ENCODE data around the gene PLEKHM1. TPM values are rescaled to one million over a fixed set of nuclear protein-coding genes. Genes with fewer than 3 reads are reported as not detected.
"Not testable (repeated sequence)": the region's sequence is repeated elsewhere in the genome, so short reads cannot be mapped to it uniquely, and the experiment has no call there.

Gene PLEKHM1
- polyA plus RNA-seq (2013, experiment 1 of 2), result 16.5 TPM
- polyA plus RNA-seq (2013, experiment 2 of 2), result 17.2 TPM

- not testable (repeated sequence) for H2AK5ac ChIP-seq (ENCODE audit: low read length, severe bottlenecking); H2BK12ac ChIP-seq (ENCODE audit: low read length in 2 of 2); H4K91ac ChIP-seq (ENCODE audit: low read length); H3K27ac ChIP-seq (ENCODE audit: low read length, poor library complexity, severe bottlenecking); H2BK15ac ChIP-seq (ENCODE audit: low read depth, poor library complexity, severe bottlenecking); H3K36me3 ChIP-seq (ENCODE audit: control insufficient read depth in 1 of 2, insufficient read depth in 2 of 2, low read depth in 1 of 2, low read length in 2 of 2); H2AFZ ChIP-seq (ENCODE audit: low read depth, low read length); H3K27me3 ChIP-seq (ENCODE audit: control insufficient read depth in 1 of 2, insufficient read depth in 1 of 2, low read length in 2 of 2); H3K79me1 ChIP-seq (replicated peaks; ENCODE audit: low read length, poor library complexity, severe bottlenecking); H2BK5ac ChIP-seq (ENCODE audit: low read depth, low read length, poor library complexity, severe bottlenecking); H2BK120ac ChIP-seq (ENCODE audit: low read depth, low read length); H3K4me1 ChIP-seq (ENCODE audit: control insufficient read depth, insufficient read depth, low read depth, low read length); H3K9me3 ChIP-seq (ENCODE audit: control insufficient read depth, low read length)
- H4K8ac ChIP-seq (ENCODE audit: low read length), result peak within 1 kb of the TSS; percentile 28
- 3% methylated on average over 35 of the region's 59 CpGs for WGBS
- peak within 1 kb of the TSS in 1 of 2 experiments; percentile 15 for H3K4ac ChIP-seq (ENCODE audit: low read depth in 1 of 2, low read length in 2 of 2)
- peak; percentile 81 for DNase-seq
- H3K9ac ChIP-seq (ENCODE audit: low read length), result peak within 1 kb of the TSS; percentile 84
- H3K14ac ChIP-seq (ENCODE audit: low read length in 2 of 2), result peak within 1 kb of the TSS in 1 of 2 experiments; percentile 32
- peak within 1 kb of the TSS; percentile 33 to 66 for H3K18ac ChIP-seq (ENCODE audit: low read depth in 1 of 2, low read length in 2 of 2)
- peak within 1 kb of the TSS; percentile 88 for H3K4me2 ChIP-seq (ENCODE audit: low read length, poor library complexity, severe bottlenecking)
- peak within 1 kb of the TSS in 1 of 2 experiments; percentile 40 for H3K23ac ChIP-seq (ENCODE audit: low read length in 2 of 2)
- peak within 1 kb of the TSS; percentile 74 to 81 for H3K4me3 ChIP-seq (ENCODE audit: insufficient read depth in 1 of 2, low read depth in 1 of 2, low read length in 2 of 2)
These were observed at the start of gene PLEKHM1 for GRCh38 chr17:45490615-45491433. TSS of gene PLEKHM1 (minus strand) at chr17:45490721. CDS start at chr17:45482484, 8,237 bp downstream.

DNA sequence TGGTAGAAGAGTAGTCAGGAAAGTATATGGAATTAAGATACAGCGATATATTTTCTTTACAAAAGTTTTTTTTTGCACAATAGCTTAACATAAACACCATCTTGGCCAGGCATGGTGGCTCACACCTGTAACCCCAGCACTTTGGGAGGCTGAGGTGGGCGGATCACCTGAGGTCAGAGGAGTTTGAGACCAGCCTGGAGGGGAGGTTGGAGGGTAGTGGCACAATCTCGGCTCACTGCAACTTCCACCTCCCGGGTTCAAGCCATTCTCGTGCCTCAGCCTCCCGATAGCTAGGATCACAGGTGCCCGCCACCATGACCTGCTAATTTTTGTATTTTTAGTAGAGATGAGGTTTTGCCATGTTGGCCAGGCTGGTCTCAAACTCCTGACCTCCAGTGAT is 47.6 kb upstream of the PLEKHM1 start:
- not testable (repeated sequence) for H3K14ac ChIP-seq (ENCODE audit: low read length in 2 of 2); H4K91ac ChIP-seq (ENCODE audit: low read length); H3K18ac ChIP-seq (ENCODE audit: low read depth in 1 of 2, low read length in 2 of 2); H3K4ac ChIP-seq (ENCODE audit: low read depth in 1 of 2, low read length in 2 of 2); H2BK5ac ChIP-seq (ENCODE audit: low read depth, low read length, poor library complexity, severe bottlenecking); H2BK12ac ChIP-seq (ENCODE audit: low read length in 2 of 2); H2AK5ac ChIP-seq (ENCODE audit: low read length, severe bottlenecking); H2AFZ ChIP-seq (ENCODE audit: low read depth, low read length); H2BK15ac ChIP-seq (ENCODE audit: low read depth, poor library complexity, severe bottlenecking); H3K27ac ChIP-seq (ENCODE audit: low read length, poor library complexity, severe bottlenecking); H3K79me1 ChIP-seq (replicated peaks; ENCODE audit: low read length, poor library complexity, severe bottlenecking); H3K4me1 ChIP-seq (ENCODE audit: control insufficient read depth, insufficient read depth, low read depth, low read length); H3K4me3 ChIP-seq (ENCODE audit: insufficient read depth in 1 of 2, low read depth in 1 of 2, low read length in 2 of 2); H3K36me3 ChIP-seq (ENCODE audit: control insufficient read depth in 1 of 2, insufficient read depth in 2 of 2, low read depth in 1 of 2, low read length in 2 of 2); H3K27me3 ChIP-seq (ENCODE audit: control insufficient read depth in 1 of 2, insufficient read depth in 1 of 2, low read length in 2 of 2); H3K4me2 ChIP-seq (ENCODE audit: low read length, poor library complexity, severe bottlenecking); H3K9me3 ChIP-seq (ENCODE audit: control insufficient read depth, low read length); H3K23ac ChIP-seq (ENCODE audit: low read length in 2 of 2); H4K8ac ChIP-seq (ENCODE audit: low read length); H2BK120ac ChIP-seq (ENCODE audit: low read depth, low read length); H3K9ac ChIP-seq (ENCODE audit: low read length); DNase-seq
- WGBS, result no CpG with 5 or more reads among the region's 7 CpGs

DNA sequence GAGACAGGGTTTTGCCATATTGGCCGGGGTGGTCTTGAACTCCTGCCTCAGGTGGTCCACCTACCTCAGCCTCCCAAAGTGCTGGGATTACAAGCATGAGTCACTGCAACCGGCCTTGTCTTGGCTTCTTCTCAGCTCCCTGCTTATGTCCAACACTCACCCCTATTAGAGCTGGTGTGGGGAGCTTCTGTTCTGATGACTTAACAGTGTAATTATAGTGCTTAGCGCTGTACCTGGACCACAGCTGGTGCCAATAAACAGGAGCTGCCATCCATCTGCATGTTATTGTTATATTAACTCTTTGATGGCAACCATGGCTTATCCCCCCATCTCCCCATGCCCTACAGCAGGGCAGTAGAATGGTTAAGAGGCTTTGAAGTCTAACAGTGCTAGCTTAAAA is 15.6 kb upstream of the PLEKHM1 start:
- H3K4me2 ChIP-seq (ENCODE audit: low read length, poor library complexity, severe bottlenecking); H4K8ac ChIP-seq (ENCODE audit: low read length); H2AFZ ChIP-seq (ENCODE audit: low read depth, low read length); H2BK12ac ChIP-seq (ENCODE audit: low read length in 2 of 2); H4K91ac ChIP-seq (ENCODE audit: low read length); H3K36me3 ChIP-seq (ENCODE audit: control insufficient read depth in 1 of 2, insufficient read depth in 2 of 2, low read depth in 1 of 2, low read length in 2 of 2); H3K9ac ChIP-seq (ENCODE audit: low read length); H3K27ac ChIP-seq (ENCODE audit: low read length, poor library complexity, severe bottlenecking); H2BK15ac ChIP-seq (ENCODE audit: low read depth, poor library complexity, severe bottlenecking); H3K79me1 ChIP-seq (replicated peaks; ENCODE audit: low read length, poor library complexity, severe bottlenecking); H3K4me3 ChIP-seq (ENCODE audit: insufficient read depth in 1 of 2, low read depth in 1 of 2, low read length in 2 of 2); H2AK5ac ChIP-seq (ENCODE audit: low read length, severe bottlenecking); H2BK5ac ChIP-seq (ENCODE audit: low read depth, low read length, poor library complexity, severe bottlenecking); H3K23ac ChIP-seq (ENCODE audit: low read length in 2 of 2); H3K18ac ChIP-seq (ENCODE audit: low read depth in 1 of 2, low read length in 2 of 2); H3K14ac ChIP-seq (ENCODE audit: low read length in 2 of 2); H3K9me3 ChIP-seq (ENCODE audit: control insufficient read depth, low read length); H3K4ac ChIP-seq (ENCODE audit: low read depth in 1 of 2, low read length in 2 of 2); H3K27me3 ChIP-seq (ENCODE audit: control insufficient read depth in 1 of 2, insufficient read depth in 1 of 2, low read length in 2 of 2); H3K4me1 ChIP-seq (ENCODE audit: control insufficient read depth, insufficient read depth, low read depth, low read length); H2BK120ac ChIP-seq (ENCODE audit: low read depth, low read length); DNase-seq: not testable (repeated sequence)
- 100% methylated on average over 1 of the region's 3 CpGs for WGBS

GRCh38 chr17:45505183-45505582 is 14.7 kb upstream of the PLEKHM1 start:
- not testable (repeated sequence) for H3K9ac ChIP-seq (ENCODE audit: low read length); H4K8ac ChIP-seq (ENCODE audit: low read length); H3K23ac ChIP-seq (ENCODE audit: low read length in 2 of 2); H3K27me3 ChIP-seq (ENCODE audit: control insufficient read depth in 1 of 2, insufficient read depth in 1 of 2, low read length in 2 of 2); DNase-seq; H3K9me3 ChIP-seq (ENCODE audit: control insufficient read depth, low read length); H2AFZ ChIP-seq (ENCODE audit: low read depth, low read length); H3K4me3 ChIP-seq (ENCODE audit: insufficient read depth in 1 of 2, low read depth in 1 of 2, low read length in 2 of 2); H2AK5ac ChIP-seq (ENCODE audit: low read length, severe bottlenecking); H3K27ac ChIP-seq (ENCODE audit: low read length, poor library complexity, severe bottlenecking); H2BK5ac ChIP-seq (ENCODE audit: low read depth, low read length, poor library complexity, severe bottlenecking); H3K79me1 ChIP-seq (replicated peaks; ENCODE audit: low read length, poor library complexity, severe bottlenecking); H3K18ac ChIP-seq (ENCODE audit: low read depth in 1 of 2, low read length in 2 of 2); H3K36me3 ChIP-seq (ENCODE audit: control insufficient read depth in 1 of 2, insufficient read depth in 2 of 2, low read depth in 1 of 2, low read length in 2 of 2); H2BK15ac ChIP-seq (ENCODE audit: low read depth, poor library complexity, severe bottlenecking); H2BK120ac ChIP-seq (ENCODE audit: low read depth, low read length); H3K14ac ChIP-seq (ENCODE audit: low read length in 2 of 2); H2BK12ac ChIP-seq (ENCODE audit: low read length in 2 of 2); H4K91ac ChIP-seq (ENCODE audit: low read length); H3K4ac ChIP-seq (ENCODE audit: low read depth in 1 of 2, low read length in 2 of 2); H3K4me2 ChIP-seq (ENCODE audit: low read length, poor library complexity, severe bottlenecking); H3K4me1 ChIP-seq (ENCODE audit: control insufficient read depth, insufficient read depth, low read depth, low read length)
- 86% methylated on average over 3 of the region's 3 CpGs for WGBS

All from mesenchymal stem cell (in vitro differentiated cells and primary cell).